HEK293 (cell line): ENCODE measurements around the gene PPIL6.

Experiments
- CTCF ChIA-PET: fragments of 350-600 bp; formaldehyde crosslinking; extraction: SDS; loops from one replicate; lab custom pipeline; 2021; ENCODE audit warnings: antibody characterized with exemption; lab: Yijun Ruan, JAX
- POLR2A ChIA-PET: fragments of 300-600 bp; formaldehyde crosslinking; extraction: SDS; loops from one replicate; lab custom pipeline; 2020; ENCODE audit warnings: antibody characterized with exemption, inconsistent platforms; lab: Yijun Ruan, JAX
- H3K27ac ChIP-seq: fragments of 200-500 bp; sonication (Bioruptor generic); 2 replicates; pipeline ENCODE4 v1.5.1; 2014; ENCODE audit warnings: low read depth, low read length, control low read depth, inconsistent platforms; ENCODE audit errors: extremely low read depth
- H3K36me3 ChIP-seq, 2 experiments: fragments of 200-500 bp in 1 of 2; sonication (Bioruptor generic) in 1 of 2; 1 replicate in 1 of 2; 2 replicates in 1 of 2; pipeline ENCODE4 v1.5.1; 2014 to 2017; ENCODE audit warnings: inconsistent platforms in 2 of 2, low read length in 2 of 2; ENCODE audit not compliant: control insufficient read depth in 2 of 2, insufficient read depth in 1 of 2
- H3K4me1 ChIP-seq: fragments of 200-500 bp; sonication (Bioruptor generic); 2 replicates; pipeline ENCODE4 v1.5.1; 2014; ENCODE audit warnings: mild to moderate bottlenecking, low read length, inconsistent platforms; ENCODE audit not compliant: control insufficient read depth, insufficient read depth
- H3K4me3 ChIP-seq: 2 replicates; pipeline ENCODE4 v1.5.1; 2011; ENCODE audit warnings: low read depth, mild to moderate bottlenecking, control low read depth, low read length, moderate library complexity
- H3K9me3 ChIP-seq: fragments of 200-500 bp; sonication (Bioruptor generic); 2 replicates; pipeline ENCODE4 v1.5.1; 2014; ENCODE audit warnings: low read depth, low read length, inconsistent platforms; ENCODE audit not compliant: control insufficient read depth, insufficient read depth
- AEBP2 ChIP-seq: fragments of 450-650 bp; formaldehyde crosslinking; IDR thresholded peaks from 2 replicates; pipeline ENCODE4 v1.5.1; 2016; ENCODE audit warnings: missing biosample characterization, missing genetic modification characterization, borderline replicate concordance
- HIC1 ChIP-seq: fragments of 450-650 bp; formaldehyde crosslinking; IDR thresholded peaks from 2 replicates; pipeline ENCODE4 v1.5.1; 2016; ENCODE audit warnings: missing biosample characterization, missing genetic modification characterization
- HOXA7 ChIP-seq: sonication (generic); formaldehyde crosslinking; IDR thresholded peaks from 2 replicates; pipeline ENCODE4 v1.8.1; 2022; ENCODE audit warnings: missing genetic modification reagents, borderline replicate concordance
- KLF1 ChIP-seq: fragments of 450-650 bp; formaldehyde crosslinking; IDR thresholded peaks from 2 replicates; pipeline ENCODE4 v1.5.1; 2016; ENCODE audit warnings: missing biosample characterization, missing genetic modification characterization
- KLF8 ChIP-seq: fragments of 450-650 bp; formaldehyde crosslinking; IDR thresholded peaks from 2 replicates; pipeline ENCODE4 v1.5.1; 2016; ENCODE audit warnings: missing biosample characterization, missing genetic modification characterization
- MZF1 ChIP-seq: fragments of 450-650 bp; formaldehyde crosslinking; IDR thresholded peaks from 2 replicates; pipeline ENCODE4 v1.5.1; 2017; ENCODE audit warnings: missing biosample characterization, missing genetic modification characterization, borderline replicate concordance
- SP2 ChIP-seq: fragments of 450-650 bp; formaldehyde crosslinking; IDR thresholded peaks from 2 replicates; pipeline ENCODE4 v1.5.1; 2016; ENCODE audit warnings: missing biosample characterization, missing genetic modification characterization
- SP7 ChIP-seq: fragments of 450-650 bp; formaldehyde crosslinking; IDR thresholded peaks from 2 replicates; pipeline ENCODE4 v1.5.1; 2016; ENCODE audit warnings: missing biosample characterization, missing genetic modification characterization
- TRIM28 ChIP-seq: IDR thresholded peaks from 2 replicates; pipeline ENCODE4 v1.6.1; 2011; ENCODE audit warnings: low read length, control low read depth, borderline replicate concordance
- ZBTB44 ChIP-seq: fragments of 450-650 bp; IDR thresholded peaks from 2 replicates; pipeline ENCODE4 v1.5.1; 2018; ENCODE audit warnings: missing biosample characterization, mild to moderate bottlenecking, missing genetic modification characterization
- ZBTB48 ChIP-seq: fragments of 450-650 bp; formaldehyde crosslinking; IDR thresholded peaks from 2 replicates; pipeline ENCODE4 v1.5.1; 2016; ENCODE audit warnings: missing biosample characterization, missing genetic modification characterization
- ZBTB8A ChIP-seq: fragments of 450-650 bp; formaldehyde crosslinking; IDR thresholded peaks from 2 replicates; pipeline ENCODE4 v1.5.1; 2016; ENCODE audit warnings: missing biosample characterization, missing genetic modification characterization
- ZFP69B ChIP-seq: fragments of 450-650 bp; formaldehyde crosslinking; IDR thresholded peaks from 2 replicates; pipeline ENCODE4 v1.5.1; 2016; ENCODE audit warnings: missing biosample characterization, missing genetic modification characterization
- ZNF132 ChIP-seq: fragments of 450-650 bp; formaldehyde crosslinking; IDR thresholded peaks from 2 replicates; pipeline ENCODE4 v1.5.1; 2017; ENCODE audit warnings: missing biosample characterization, missing genetic modification characterization, borderline replicate concordance
- ZNF157 ChIP-seq: fragments of 450-650 bp; formaldehyde crosslinking; IDR thresholded peaks from 2 replicates; pipeline ENCODE4 v1.5.1; 2016; ENCODE audit warnings: missing biosample characterization, missing genetic modification characterization
- ZNF221 ChIP-seq: fragments of 450-650 bp; formaldehyde crosslinking; IDR thresholded peaks from 2 replicates; pipeline ENCODE4 v1.5.1; 2017; ENCODE audit warnings: missing biosample characterization, missing genetic modification characterization, borderline replicate concordance
- ZNF280C ChIP-seq: fragments of 450-650 bp; formaldehyde crosslinking; IDR thresholded peaks from 2 replicates; pipeline ENCODE4 v1.5.1; 2016; ENCODE audit warnings: missing biosample characterization, missing genetic modification characterization
- ZNF324 ChIP-seq: fragments of 450-650 bp; formaldehyde crosslinking; IDR thresholded peaks from 2 replicates; pipeline ENCODE4 v1.5.1; 2016; ENCODE audit warnings: missing biosample characterization, missing genetic modification characterization
- ZNF354C ChIP-seq: fragments of 450-650 bp; formaldehyde crosslinking; IDR thresholded peaks from 2 replicates; pipeline ENCODE4 v1.5.1; 2016; ENCODE audit warnings: missing biosample characterization, missing genetic modification characterization, low read depth, borderline replicate concordance
- ZNF449 ChIP-seq: fragments of 450-650 bp; formaldehyde crosslinking; IDR thresholded peaks from 2 replicates; pipeline ENCODE4 v1.5.1; 2017; ENCODE audit warnings: missing biosample characterization, mild to moderate bottlenecking, missing genetic modification characterization, moderate library complexity
- ZNF510 ChIP-seq: fragments of 450-650 bp; formaldehyde crosslinking; IDR thresholded peaks from 2 replicates; pipeline ENCODE4 v1.5.1; 2018; ENCODE audit warnings: mild to moderate bottlenecking, missing genetic modification characterization, missing biosample characterization; ENCODE audit not compliant: insufficient replicate concordance
- ZNF776 ChIP-seq: fragments of 450-650 bp; formaldehyde crosslinking; IDR thresholded peaks from 2 replicates; pipeline ENCODE4 v1.5.0; 2017; ENCODE audit warnings: missing biosample characterization, missing genetic modification characterization, borderline replicate concordance
- ZSCAN4 ChIP-seq: fragments of 450-650 bp; formaldehyde crosslinking; IDR thresholded peaks from 2 replicates; pipeline ENCODE4 v1.5.1; 2017; ENCODE audit warnings: missing biosample characterization, missing genetic modification characterization
- ZSCAN5A ChIP-seq: fragments of 450-650 bp; formaldehyde crosslinking; IDR thresholded peaks from 2 replicates; pipeline ENCODE4 v1.5.1; 2016; ENCODE audit warnings: missing biosample characterization, missing genetic modification characterization

The PPIL6 gene

GRCh38 chr6:109347779-109348178 is 92.6 kb downstream of the PPIL6 start:
- Histone ChIP-seq H3K4me3 (no peak overlapping the region), H3K9me3 (no peaks in the 10 kb centered on the region), H3K27ac (no peak overlapping the region), H3K36me3 (peaks cover 0 to 5% of the 10 kb centered on the region in 2 experiments; a peak in 1 of 3 replicates), H3K4me1 (peaks cover 3% of the 10 kb centered on the region; the same call in 1 of the 2 replicates)
- TF ChIP-seq MZF1 (tag by site-specific recombination) (no peak), ZBTB44 (no peak), ZSCAN4 (tag by site-specific recombination) (no peak), ZNF324 (tag by site-specific recombination) (no peak), AEBP2 (tag by site-specific recombination) (no peak), ZNF132 (tag by site-specific recombination) (no peak), ZFP69B (tag by site-specific recombination) (no peak), TRIM28 (no peak), KLF8 (tag by site-specific recombination) (no peak), ZNF280C (no peak)
- CTCF ChIA-PET, result no interaction called here
- POLR2A ChIA-PET, result no interaction called here

- Histone ChIP-seq H3K9me3 (no peaks in the 10 kb centered on the region), H3K36me3 (peaks cover 0 to 5% of the 10 kb centered on the region in 2 experiments; a peak in 1 of 3 replicates), H3K4me3 (no peak overlapping the region), H3K27ac (no peak overlapping the region), H3K4me1 (peaks cover 3% of the 10 kb centered on the region; the same call in 1 of the 2 replicates)
- TF ChIP-seq ZNF221, result no peak
- no peak for TF ChIP-seq SP7
- TF ChIP-seq ZNF776, result no peak
- TF ChIP-seq HIC1 (tag by site-specific recombination), result no peak
- no peak for TF ChIP-seq KLF1 (tag by site-specific recombination)
- no peak for TF ChIP-seq ZBTB48
- no peak for TF ChIP-seq ZNF449 (tag by site-specific recombination)
- no peak for TF ChIP-seq ZSCAN5A (tag by site-specific recombination)
- TF ChIP-seq HOXA7 (CRISPR knock-in tag), result no peak
- no peak for TF ChIP-seq ZNF157 (tag by site-specific recombination)
- no peak for TF ChIP-seq ZNF510 (tag by site-specific recombination)
- TF ChIP-seq ZNF354C, result no peak
- no peak for TF ChIP-seq SP2 (tag by site-specific recombination)
- TF ChIP-seq ZBTB8A (tag by site-specific recombination), result no peak
- ChIA-PET CTCF (no interaction called here), POLR2A (no interaction called here)
Observed at GRCh38 chr6:109345986-109346385, 94.4 kb downstream of the PPIL6 start.
